ENCODE data around the gene SERTAD2.

SERTAD2 gene

GRCh38 chr2:64663402-64663801, 9.7 kb upstream of the SERTAD2 start:
- Histone ChIP-seq H3K4me3 (ENCODE audit: low read depth, low read length) (no peak overlapping the region), H3K27me3 (replicated peaks) (no peaks in the 10 kb centered on the region), H3K36me3 (replicated peaks) (no peaks in the 10 kb centered on the region), H3K27ac (no peak overlapping the region)
- in situ Hi-C loops (cut with HindIII; ENCODE audit: low pct_ligation_motif_present, low sequenced_read_pairs) = loop anchor here (25.0 kb wide), 1 partner anchor 199 kb away; no protein-coding TSS in a partner anchor
- TF ChIP-seq CTCF (IDR thresholded peaks at IDR 0.05; ENCODE audit: low read depth, low read length, missing control alignments) = no peak
- DNase-seq = no peak

GRCh38 chr2:64661741-64662169, 8.0 kb upstream of the SERTAD2 start:
- no peak overlapping the region for H3K4me3 ChIP-seq (ENCODE audit: low read depth, low read length)
- no peak for TF ChIP-seq CTCF (IDR thresholded peaks at IDR 0.05; ENCODE audit: low read depth, low read length, missing control alignments)
- in situ Hi-C loops (cut with HindIII; ENCODE audit: low pct_ligation_motif_present, low sequenced_read_pairs) = loop anchor here (25.0 kb wide), 1 partner anchor 201 kb away; no protein-coding TSS in a partner anchor
- no peak overlapping the region for H3K27ac ChIP-seq
- H3K36me3 ChIP-seq (replicated peaks) = no peaks in the 10 kb centered on the region
- DNase-seq = no peak
- no peaks in the 10 kb centered on the region for H3K27me3 ChIP-seq (replicated peaks)

- in situ Hi-C loops (cut with HindIII; ENCODE audit: low pct_ligation_motif_present, low sequenced_read_pairs) = loop anchor here (25.0 kb wide), 1 partner anchor 203 kb away; no protein-coding TSS in a partner anchor
- TF ChIP-seq CTCF (IDR thresholded peaks at IDR 0.05; ENCODE audit: low read depth, low read length, missing control alignments) = no peak
Measured at GRCh38 chr2:64659252-64659651, 5.5 kb upstream of the SERTAD2 start.

GRCh38 chr2:64658269-64658668, 4.6 kb upstream of the SERTAD2 start:
- no peak for DNase-seq
- no peak overlapping the region for H3K27ac ChIP-seq
- in situ Hi-C loops (cut with HindIII; ENCODE audit: low pct_ligation_motif_present, low sequenced_read_pairs) = loop anchor here (25.0 kb wide), 1 partner anchor 204 kb away; no protein-coding TSS in a partner anchor
- H3K4me3 ChIP-seq (ENCODE audit: low read depth, low read length) = no peak overlapping the region
- TF ChIP-seq CTCF (IDR thresholded peaks at IDR 0.05; ENCODE audit: low read depth, low read length, missing control alignments) = no peak
- no peaks in the 10 kb centered on the region for H3K27me3 ChIP-seq (replicated peaks)
- H3K36me3 ChIP-seq (replicated peaks) = no peaks in the 10 kb centered on the region

More at GRCh38 chr2:64659252-64659651, 5.5 kb upstream of the SERTAD2 start:
- no peaks in the 10 kb centered on the region for H3K36me3 ChIP-seq (replicated peaks)
- no peak overlapping the region for H3K27ac ChIP-seq
- H3K27me3 ChIP-seq (replicated peaks) = no peaks in the 10 kb centered on the region
- no peak overlapping the region for H3K4me3 ChIP-seq (ENCODE audit: low read depth, low read length)
- no peak for DNase-seq

- no peak for DNase-seq
- in situ Hi-C loops (cut with HindIII; ENCODE audit: low pct_ligation_motif_present, low sequenced_read_pairs) = loop anchor here (25.0 kb wide), 1 partner anchor 205 kb away; no protein-coding TSS in a partner anchor
- Histone ChIP-seq H3K4me3 (ENCODE audit: low read depth, low read length) (no peak overlapping the region), H3K36me3 (replicated peaks) (no peaks in the 10 kb centered on the region), H3K27ac (no peak overlapping the region), H3K27me3 (replicated peaks) (no peaks in the 10 kb centered on the region)
- TF ChIP-seq CTCF (IDR thresholded peaks at IDR 0.05; ENCODE audit: low read depth, low read length, missing control alignments) = no peak
Measured at GRCh38 chr2:64657411-64657810, 3.7 kb upstream of the SERTAD2 start.

- DNase-seq = no peak
- Histone ChIP-seq H3K27ac (no peak overlapping the region), H3K27me3 (replicated peaks) (no peaks in the 10 kb centered on the region), H3K4me3 (ENCODE audit: low read depth, low read length) (no peak overlapping the region), H3K36me3 (replicated peaks) (no peaks in the 10 kb centered on the region)
- in situ Hi-C loops (cut with HindIII; ENCODE audit: low pct_ligation_motif_present, low sequenced_read_pairs) = loop anchor here (25.0 kb wide), 1 partner anchor 206 kb away; no protein-coding TSS in a partner anchor
- no peak for TF ChIP-seq CTCF (IDR thresholded peaks at IDR 0.05; ENCODE audit: low read depth, low read length, missing control alignments)
Measured at GRCh38 chr2:64656379-64656778, 2.7 kb upstream of the SERTAD2 start.

Data from brain microvascular endothelial cell (primary cell).